WERI-Rb-1 (cell line): ENCODE measurements around the gene CDH23.

Experiments
- DNase-seq: peaks from one replicate; pipeline ENCODE4 v3.0.0-alpha.2; 2020
- H3K27ac ChIP-seq: fragments of 250-450 bp; sonication (Bioruptor Pico); 2 replicates; pipeline ENCODE4 v1.5.1; 2020; ENCODE audit warnings: mild to moderate bottlenecking, moderate library complexity
- H3K27me3 ChIP-seq: fragments of 250-450 bp; sonication (Bioruptor Pico); 2 replicates; pipeline ENCODE4 v1.5.1; 2021; ENCODE audit warnings: mild to moderate bottlenecking, low read depth, moderate library complexity; ENCODE audit not compliant: insufficient read depth, severe bottlenecking
- H3K36me3 ChIP-seq: fragments of 250-450 bp; sonication (Bioruptor Pico); 2 replicates; pipeline ENCODE4 v1.5.1; 2020; ENCODE audit warnings: mild to moderate bottlenecking, moderate library complexity
- H3K4me3 ChIP-seq: 2 replicates; pipeline ENCODE4 v1.5.1; 2011; ENCODE audit warnings: low read depth, mild to moderate bottlenecking, control low read depth, low read length
- H3K9me3 ChIP-seq: fragments of 250-450 bp; sonication (Bioruptor Pico); 2 replicates; pipeline ENCODE4 v1.5.1; 2021; ENCODE audit warnings: mild to moderate bottlenecking, moderate library complexity; ENCODE audit not compliant: severe bottlenecking
- TF ChIP-seq, protein P1 (sequence below): IDR thresholded peaks from 2 replicates; pipeline ENCODE4 v1.5.1; 2011; ENCODE audit warnings: low read depth, mild to moderate bottlenecking, control low read depth, inconsistent platforms, low read length

The CDH23 gene

DNA sequence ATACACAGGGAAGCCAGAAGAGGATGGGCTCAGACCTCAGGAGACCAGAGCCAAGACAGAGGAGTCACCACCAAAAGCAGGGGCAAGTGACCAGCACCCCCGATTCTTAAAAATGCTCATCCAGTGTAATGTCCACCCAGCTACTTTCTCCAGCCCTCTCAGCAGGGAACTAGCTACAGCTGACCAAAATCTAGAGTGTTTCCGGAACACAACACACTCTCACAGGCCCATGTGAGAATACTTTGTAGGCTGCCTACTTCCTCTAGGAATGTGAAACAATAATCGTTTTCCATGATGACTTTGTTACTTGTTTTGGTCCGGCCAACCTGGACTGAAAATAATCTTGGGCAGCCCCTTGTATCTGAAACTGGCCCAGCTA is 439.9 kb downstream of the CDH23 start:
- H3K36me3 ChIP-seq, result peaks cover 23% of the 10 kb centered on the region
- no peaks in the 10 kb centered on the region for H3K9me3 ChIP-seq
- H3K27me3 ChIP-seq, result no peaks in the 10 kb centered on the region
- no peak overlapping the region for H3K4me3 ChIP-seq
- no peak for DNase-seq
- H3K27ac ChIP-seq, result peak overlapping the region; percentile 65
- TF ChIP-seq, protein P1, sequence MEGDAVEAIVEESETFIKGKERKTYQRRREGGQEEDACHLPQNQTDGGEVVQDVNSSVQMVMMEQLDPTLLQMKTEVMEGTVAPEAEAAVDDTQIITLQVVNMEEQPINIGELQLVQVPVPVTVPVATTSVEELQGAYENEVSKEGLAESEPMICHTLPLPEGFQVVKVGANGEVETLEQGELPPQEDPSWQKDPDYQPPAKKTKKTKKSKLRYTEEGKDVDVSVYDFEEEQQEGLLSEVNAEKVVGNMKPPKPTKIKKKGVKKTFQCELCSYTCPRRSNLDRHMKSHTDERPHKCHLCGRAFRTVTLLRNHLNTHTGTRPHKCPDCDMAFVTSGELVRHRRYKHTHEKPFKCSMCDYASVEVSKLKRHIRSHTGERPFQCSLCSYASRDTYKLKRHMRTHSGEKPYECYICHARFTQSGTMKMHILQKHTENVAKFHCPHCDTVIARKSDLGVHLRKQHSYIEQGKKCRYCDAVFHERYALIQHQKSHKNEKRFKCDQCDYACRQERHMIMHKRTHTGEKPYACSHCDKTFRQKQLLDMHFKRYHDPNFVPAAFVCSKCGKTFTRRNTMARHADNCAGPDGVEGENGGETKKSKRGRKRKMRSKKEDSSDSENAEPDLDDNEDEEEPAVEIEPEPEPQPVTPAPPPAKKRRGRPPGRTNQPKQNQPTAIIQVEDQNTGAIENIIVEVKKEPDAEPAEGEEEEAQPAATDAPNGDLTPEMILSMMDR, result no peak

DNA sequence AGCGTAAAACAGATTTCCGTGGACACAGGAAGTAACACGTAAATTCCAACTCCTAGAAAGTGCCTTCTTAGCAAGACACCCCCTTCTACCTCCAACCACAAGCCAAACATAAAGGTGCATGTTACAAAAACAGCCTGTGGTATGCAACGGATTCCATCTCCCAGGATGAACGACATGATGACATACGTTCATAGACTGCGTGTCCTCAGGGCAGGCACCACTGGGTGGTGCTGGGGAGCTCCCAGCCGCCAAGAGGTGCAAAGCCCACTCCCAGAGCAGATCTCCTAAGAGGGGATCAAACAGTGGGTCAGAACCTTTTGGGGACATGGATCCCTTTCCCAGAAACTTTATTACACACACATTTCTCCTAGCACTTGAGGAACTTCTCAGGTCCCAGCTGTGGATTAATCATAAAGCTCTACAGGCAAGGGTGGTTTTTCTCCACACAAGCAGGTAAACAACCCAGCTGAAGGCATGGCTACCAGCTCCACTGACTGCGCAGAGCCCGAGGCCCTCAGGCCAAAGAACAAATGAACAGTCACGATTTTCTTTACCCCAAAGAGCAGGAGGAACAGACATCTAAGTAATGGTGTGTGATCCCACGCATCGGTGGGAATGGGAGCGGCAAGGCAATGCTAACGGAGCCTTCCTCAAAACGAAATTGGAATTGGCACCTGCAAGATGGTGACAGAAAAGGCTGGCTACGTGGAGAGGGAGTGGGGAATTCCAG is 440.5 kb downstream of the CDH23 start:
- no peaks in the 10 kb centered on the region for H3K9me3 ChIP-seq
- peaks cover 16% of the 10 kb centered on the region for H3K36me3 ChIP-seq
- TF ChIP-seq, protein P1, result peak; percentile 95
- peak overlapping the region; percentile 65 for H3K27ac ChIP-seq
- H3K4me3 ChIP-seq, result no peak overlapping the region
- no peaks in the 10 kb centered on the region for H3K27me3 ChIP-seq
- peak; percentile 71 for DNase-seq

- TF ChIP-seq, protein P1, result no peak
- Histone ChIP-seq H3K27ac (no peak overlapping the region), H3K9me3 (no peaks in the 10 kb centered on the region), H3K4me3 (no peak overlapping the region), H3K36me3 (peaks cover 6% of the 10 kb centered on the region), H3K27me3 (no peaks in the 10 kb centered on the region)
- no peak for DNase-seq
Observed at GRCh38 chr10:71838264-71839211, 441.8 kb downstream of the CDH23 start.

- peak; percentile 92 for DNase-seq
- no peak overlapping the region for H3K27ac ChIP-seq
- TF ChIP-seq, protein P1, result no peak
Observed at GRCh38 chr10:71840177-71840957, 443.6 kb downstream of the CDH23 start.

GRCh38 chr10:71840958-71841335 is 444.2 kb downstream of the CDH23 start:
- no peak overlapping the region for H3K4me3 ChIP-seq
- H3K27me3 ChIP-seq, result no peaks in the 10 kb centered on the region
- H3K36me3 ChIP-seq, result peaks cover 4% of the 10 kb centered on the region
- H3K27ac ChIP-seq, result no peak overlapping the region
- TF ChIP-seq, protein P1, result no peak
- H3K9me3 ChIP-seq, result no peaks in the 10 kb centered on the region
- DNase-seq, result no peak

More at GRCh38 chr10:71840177-71840957, 443.6 kb downstream of the CDH23 start:
- Histone ChIP-seq H3K4me3 (no peak overlapping the region), H3K36me3 (peaks cover 4% of the 10 kb centered on the region), H3K27me3 (no peaks in the 10 kb centered on the region), H3K9me3 (no peaks in the 10 kb centered on the region)
